Lower leg skin (tissue), 3 donors: ENCODE measurements around the gene STX5.

ENCODE experiments used
- CTCF ChIP-seq, 3 donors: fragments of 450-650 bp; IDR thresholded peaks; one replicate each; pipeline ENCODE4 v1.5.1; 2016; ENCODE audit warnings: antibody characterized with exemption in 3 of 3, mild to moderate bottlenecking in 3 of 3, moderate library complexity in 2 of 3
- POLR2A ChIP-seq, 2 donors: fragments of 450-650 bp; IDR thresholded peaks; one replicate each; pipeline ENCODE4 v1.6.1; 2016 to 2017; ENCODE audit warnings: antibody characterized with exemption in 2 of 2, mild to moderate bottlenecking in 1 of 2, moderate library complexity in 1 of 2

DNA sequence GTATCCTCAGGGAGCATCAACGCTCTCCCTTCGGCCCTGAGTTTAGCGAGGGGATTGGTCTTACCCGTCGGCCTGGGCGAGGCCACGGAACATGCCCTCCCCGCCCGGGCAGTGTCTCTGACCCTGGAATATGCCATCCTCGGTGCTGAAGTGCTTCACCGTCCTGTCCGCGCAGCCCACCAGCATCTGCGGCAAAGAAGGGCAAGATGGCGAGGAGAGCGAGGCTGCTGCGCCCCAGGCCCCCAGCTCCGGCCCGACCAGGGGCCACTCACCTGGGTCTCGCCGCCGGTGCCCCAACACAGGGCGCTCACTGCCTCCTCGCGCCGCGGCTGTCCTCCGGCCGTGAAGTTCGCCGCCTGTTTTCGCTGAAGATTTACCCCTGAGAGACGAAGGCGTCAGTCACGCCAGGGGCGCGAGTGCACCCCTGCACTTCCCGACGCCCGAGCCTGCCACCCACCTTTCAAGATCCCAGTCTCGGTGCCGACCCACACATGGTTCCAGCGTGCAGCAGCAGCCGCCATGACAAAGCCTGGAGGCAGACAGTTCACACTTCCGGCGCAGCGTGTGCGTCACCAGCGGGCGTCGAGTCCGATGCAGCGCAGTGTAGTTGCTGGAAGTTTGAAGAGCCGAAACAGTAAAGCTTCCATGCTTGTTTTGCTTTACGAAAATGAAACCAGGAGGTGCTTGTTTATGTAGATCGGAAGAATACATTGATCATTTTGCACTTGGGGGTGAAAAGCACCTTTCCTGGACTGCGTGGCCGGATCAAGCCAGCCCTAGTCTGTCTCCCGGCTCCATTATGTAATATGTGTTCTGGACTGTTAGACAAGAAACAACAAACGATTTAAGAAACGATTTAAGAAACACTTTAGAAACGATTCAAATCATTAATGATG lies 7.4 kb upstream of the STX5 start, which contains the start of gene WDR74:
- TF ChIP-seq CTCF (IDR thresholded peaks at IDR 0.05): no peak
- TF ChIP-seq POLR2A (IDR thresholded peaks at IDR 0.05): peak in 1 of 2 donors; percentile 79
